Type B pancreatic cell (in vitro differentiated cells): ENCODE measurements around the gene ASB2. TPM values are rescaled to one million over a fixed set of nuclear protein-coding genes. Genes with fewer than 3 reads are reported as not detected.

ENCODE experiments used
- DNase-seq: peaks from one replicate; pipeline ENCODE4 v3.0.0; 2021; ENCODE audit warnings: mixed read lengths; ENCODE audit not compliant: unreplicated experiment; ENCODE audit errors: extremely low spot score
- H3K27ac Mint-ChIP-seq: 2 replicates; pipeline ENCODE4 v1.8.0; 2021; ENCODE audit warnings: mild to moderate bottlenecking, mixed read lengths
- H3K27me3 Mint-ChIP-seq: 2 replicates; pipeline ENCODE4 v1.8.0; 2021; ENCODE audit warnings: mixed read lengths
- H3K36me3 Mint-ChIP-seq: 2 replicates; pipeline ENCODE4 v1.8.0; 2021; ENCODE audit warnings: mixed read lengths
- H3K4me1 Mint-ChIP-seq: one replicate; pipeline ENCODE4 v1.8.0; 2021; ENCODE audit warnings: mixed read lengths; ENCODE audit not compliant: unreplicated experiment
- H3K4me3 Mint-ChIP-seq: 2 replicates; pipeline ENCODE4 v1.8.0; 2021; ENCODE audit warnings: mild to moderate bottlenecking, mixed read lengths
- H3K9me3 Mint-ChIP-seq: 2 replicates; pipeline ENCODE4 v1.8.0; 2021; ENCODE audit warnings: mixed read lengths
- CTCF ChIP-seq: fragments of 200-600 bp; sonication (generic); conservative IDR thresholded peaks from 2 replicates; pipeline ENCODE4 v1.5.0; 2021; ENCODE audit warnings: antibody characterized with exemption, mild to moderate bottlenecking
- total RNA-seq: library from RNA; stranded (reverse); gene quantifications from 2 replicates; pipeline ENCODE4 v1.2.1, GENCODE V29; 2021; ENCODE audit warnings: low replicate concordance

Gene ASB2
- total RNA-seq, 1 donor from 2014 or later, result 0.60 TPM

DNA sequence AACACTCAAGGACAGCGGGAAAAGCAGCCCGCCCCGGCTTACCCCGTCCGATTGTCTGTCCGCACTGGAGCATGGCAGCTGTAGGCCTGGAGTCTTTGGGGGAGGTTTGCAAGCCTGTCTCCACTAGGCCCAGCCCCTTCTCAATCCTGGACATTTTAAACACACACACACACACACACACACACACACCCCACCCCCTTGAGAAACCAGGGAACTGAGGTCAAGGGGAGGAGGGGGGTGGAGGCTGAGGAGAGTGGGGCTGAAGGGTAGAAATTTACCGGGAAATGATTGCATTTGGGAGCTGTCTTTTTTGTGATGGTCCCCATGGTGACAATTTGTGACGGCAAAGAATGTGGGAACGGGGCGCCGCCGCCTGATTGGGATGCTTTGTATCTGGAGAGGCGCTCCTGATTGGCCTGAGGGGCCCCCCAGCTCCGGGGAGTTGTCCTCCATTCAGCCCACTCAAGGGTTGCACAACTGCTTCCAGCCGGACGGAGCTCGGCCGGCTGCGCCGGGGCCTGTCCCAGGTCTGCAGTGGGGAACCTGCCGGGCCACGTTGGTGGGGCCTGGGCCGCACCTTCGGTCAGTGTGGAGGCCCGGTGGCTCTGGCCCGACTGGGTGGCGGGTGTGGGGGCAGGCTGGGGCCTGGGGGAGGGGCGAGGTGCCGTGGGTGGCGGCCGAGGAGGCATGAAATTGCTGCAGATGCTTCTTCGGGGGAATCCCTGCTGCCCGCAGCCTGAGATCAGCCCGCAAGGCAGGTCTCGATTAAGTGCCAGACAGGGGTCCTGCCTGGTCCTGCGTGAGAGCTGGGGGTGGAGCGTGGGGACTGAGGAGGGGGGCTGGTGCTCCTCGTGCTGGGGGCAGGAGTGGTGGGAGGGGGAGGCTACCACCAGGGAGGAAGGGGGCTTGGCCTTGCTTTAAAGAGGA, 49.2 kb downstream of the ASB2 start, which contains the start of gene FAM181A:
TSS of gene FAM181A (plus strand) at position 472 of the 927 bp plus-strand sequence. CDS start 942 bp downstream, outside the sequence.
- H3K27me3 Mint-ChIP-seq, result peaks cover 4% of the 10 kb centered on the region
- H3K9me3 Mint-ChIP-seq, result no peaks in the 10 kb centered on the region
- peak within 1 kb of the TSS; percentile 69 for H3K4me3 Mint-ChIP-seq
- no peak for TF ChIP-seq CTCF
- no peaks in the 10 kb centered on the region for H3K36me3 Mint-ChIP-seq
- DNase-seq, result no peak
- peaks cover 6% of the 10 kb centered on the region for H3K4me1 Mint-ChIP-seq
- H3K27ac Mint-ChIP-seq, result peak within 1 kb of the TSS; percentile 70

GRCh38 chr14:93926245-93926872, 50.0 kb downstream of the ASB2 start:
- DNase-seq, result no peak
- Mint-ChIP-seq H3K4me3 (peak overlapping the region; percentile 69), H3K27me3 (peaks cover 4% of the 10 kb centered on the region), H3K36me3 (no peaks in the 10 kb centered on the region), H3K9me3 (no peaks in the 10 kb centered on the region), H3K4me1 (peaks cover 6% of the 10 kb centered on the region), H3K27ac (peak overlapping the region; percentile 70)
- TF ChIP-seq CTCF, result no peak

- Mint-ChIP-seq H3K9me3 (no peaks in the 10 kb centered on the region), H3K4me3 (no peak overlapping the region), H3K27ac (no peak overlapping the region), H3K36me3 (no peaks in the 10 kb centered on the region), H3K4me1 (peaks cover 6% of the 10 kb centered on the region), H3K27me3 (peaks cover 4% of the 10 kb centered on the region)
- TF ChIP-seq CTCF, result no peak
- DNase-seq, result no peak
These were observed 50.9 kb downstream of the ASB2 start for GRCh38 chr14:93925374-93925895.

GRCh38 chr14:93924592-93925355, 51.6 kb downstream of the ASB2 start:
- DNase-seq, result no peak
- H3K9me3 Mint-ChIP-seq, result no peaks in the 10 kb centered on the region
- TF ChIP-seq CTCF, result no peak
- peaks cover 6% of the 10 kb centered on the region for H3K4me1 Mint-ChIP-seq
- H3K4me3 Mint-ChIP-seq, result no peak overlapping the region
- no peaks in the 10 kb centered on the region for H3K36me3 Mint-ChIP-seq
- peaks cover 4% of the 10 kb centered on the region for H3K27me3 Mint-ChIP-seq
- H3K27ac Mint-ChIP-seq, result no peak overlapping the region

- no peak for TF ChIP-seq CTCF
- Mint-ChIP-seq H3K36me3 (no peaks in the 10 kb centered on the region), H3K9me3 (no peaks in the 10 kb centered on the region), H3K4me3 (no peak overlapping the region), H3K4me1 (no peaks in the 10 kb centered on the region), H3K27ac (no peak overlapping the region), H3K27me3 (peaks cover 4% of the 10 kb centered on the region)
- no peak for DNase-seq
These were observed 52.7 kb downstream of the ASB2 start for GRCh38 chr14:93923626-93924025.
